NK-92 treated with Interleukin-12 subunit alpha and Interleukin-12 subunit beta, amount 100 ng/mL, for 24 hours (cell line): ENCODE measurements around the gene GBP5.
"Not testable (repeated sequence)": the region's sequence is repeated elsewhere in the genome, so short reads cannot be mapped to it uniquely, and the experiment has no call there.

Source experiments
- DNase-seq: peaks from one replicate; lab custom pipeline; 2025; lab: John Stamatoyannopoulos, UW

Gene GBP5

GRCh38 chr1:89280766-89281165 is 8.1 kb upstream of the GBP5 start:
- no peak for DNase-seq

GRCh38 chr1:89279011-89279466 is 6.4 kb upstream of the GBP5 start:
- DNase-seq = no peak

- DNase-seq = peak; percentile 11
Observed at GRCh38 chr1:89277725-89278124, 5.1 kb upstream of the GBP5 start.

- no peak for DNase-seq
Observed at GRCh38 chr1:89276690-89277089, 4.0 kb upstream of the GBP5 start.

GRCh38 chr1:89274411-89274857 is 1.8 kb upstream of the GBP5 start:
- DNase-seq = no peak

GRCh38 chr1:89273324-89273778 is 691 bp upstream of the GBP5 start:
- no peak for DNase-seq

- DNase-seq = no peak
Observed at GRCh38 chr1:89271341-89272015, 1.2 kb downstream of the GBP5 start.

GRCh38 chr1:89270423-89270822 is 2.2 kb downstream of the GBP5 start:
- no peak for DNase-seq

- no peak for DNase-seq
Observed at GRCh38 chr1:89269277-89269676, 3.4 kb downstream of the GBP5 start.

GRCh38 chr1:89262643-89263042 is 10.0 kb downstream of the GBP5 start:
- DNase-seq = no peak

- no peak for DNase-seq
Observed at GRCh38 chr1:89261926-89262515, 10.6 kb downstream of the GBP5 start.

GRCh38 chr1:89260566-89261255 is 11.9 kb downstream of the GBP5 start:
- no peak for DNase-seq

- DNase-seq = peak; percentile 63
Observed at GRCh38 chr1:89260042-89260441, 12.6 kb downstream of the GBP5 start.

- peak; percentile 81 for DNase-seq
Observed at GRCh38 chr1:89259283-89259971, 13.2 kb downstream of the GBP5 start.

GRCh38 chr1:89257041-89257440 is 15.6 kb downstream of the GBP5 start:
- DNase-seq = no peak

- not testable (repeated sequence) for DNase-seq
Observed at GRCh38 chr1:89255581-89255980, 17.1 kb downstream of the GBP5 start.

GRCh38 chr1:89254658-89255287 is 17.9 kb downstream of the GBP5 start:
- DNase-seq = no peak

GRCh38 chr1:89243046-89243445 is 29.6 kb downstream of the GBP5 start:
- DNase-seq = no peak
